Osteoblast (primary cell): ENCODE results near the gene ARMC3. TPM values are rescaled to one million over a fixed set of nuclear protein-coding genes. Genes with fewer than 3 reads are reported as not detected.

Experiments used
- DNase-seq: peaks from one replicate; pipeline ENCODE4 v3.0.0; 2011; ENCODE audit warnings: low spot score, mixed read lengths; ENCODE audit not compliant: insufficient read length; ENCODE audit errors: missing footprints
- H2AFZ ChIP-seq: 2 replicates; pipeline ENCODE4 v1.6.0; 2011; ENCODE audit warnings: mild to moderate bottlenecking, low read length
- H3K27ac ChIP-seq: 2 replicates; pipeline ENCODE4 v1.5.1; 2011; ENCODE audit warnings: mild to moderate bottlenecking, low read depth, low read length, moderate library complexity
- H3K27me3 ChIP-seq: 2 replicates; pipeline ENCODE4 v1.6.0; 2012; ENCODE audit warnings: mild to moderate bottlenecking, control low read depth, inconsistent platforms, low read length, moderate library complexity; ENCODE audit not compliant: insufficient read depth
- H3K36me3 ChIP-seq: 2 replicates; pipeline ENCODE4 v1.5.1; 2011; ENCODE audit warnings: mild to moderate bottlenecking, low read length, control low read depth, moderate library complexity; ENCODE audit not compliant: insufficient read depth
- H3K4me1 ChIP-seq: 2 replicates; pipeline ENCODE4 v1.5.1; 2011; ENCODE audit warnings: mild to moderate bottlenecking, low read length, control low read depth, moderate library complexity; ENCODE audit not compliant: insufficient read depth
- H3K4me2 ChIP-seq: 2 replicates; pipeline ENCODE4 v1.6.0; 2011; ENCODE audit warnings: mild to moderate bottlenecking, low read length; ENCODE audit not compliant: insufficient read depth
- H3K4me3 ChIP-seq: fragments of 200-600 bp; sonication (generic); 3 replicates; pipeline ENCODE4 v1.5.1; 2012; ENCODE audit warnings: mild to moderate bottlenecking, low read length, inconsistent platforms; ENCODE audit not compliant: insufficient read depth
- H3K79me2 ChIP-seq: 2 replicates; pipeline ENCODE4 v1.6.0; 2012; ENCODE audit warnings: mild to moderate bottlenecking, low read length, control low read depth, inconsistent platforms; ENCODE audit not compliant: insufficient read depth
- H3K9me3 ChIP-seq: 2 replicates; pipeline ENCODE4 v1.5.1; 2011; ENCODE audit warnings: low read depth, low read length, control low read depth
- H4K20me1 ChIP-seq: 2 replicates; pipeline ENCODE4 v1.6.0; 2012; ENCODE audit warnings: mild to moderate bottlenecking, low read length, control low read depth; ENCODE audit not compliant: insufficient read depth
- total RNA-seq: library from RNA; depleted of rRNA; stranded (reverse); fragments of >200 nt; gene quantifications from 2 replicates; pipeline ENCODE4 v1.2.3, GENCODE V29; 2012
- TF ChIP-seq, protein P1 (sequence below): IDR thresholded peaks from 2 replicates; pipeline ENCODE4 v1.5.1; 2011; ENCODE audit warnings: mild to moderate bottlenecking, low read depth, low read length, moderate library complexity; ENCODE audit errors: extremely low read depth

Gene ARMC3
- total RNA-seq, 1 donor = under 0.01 TPM

DNA sequence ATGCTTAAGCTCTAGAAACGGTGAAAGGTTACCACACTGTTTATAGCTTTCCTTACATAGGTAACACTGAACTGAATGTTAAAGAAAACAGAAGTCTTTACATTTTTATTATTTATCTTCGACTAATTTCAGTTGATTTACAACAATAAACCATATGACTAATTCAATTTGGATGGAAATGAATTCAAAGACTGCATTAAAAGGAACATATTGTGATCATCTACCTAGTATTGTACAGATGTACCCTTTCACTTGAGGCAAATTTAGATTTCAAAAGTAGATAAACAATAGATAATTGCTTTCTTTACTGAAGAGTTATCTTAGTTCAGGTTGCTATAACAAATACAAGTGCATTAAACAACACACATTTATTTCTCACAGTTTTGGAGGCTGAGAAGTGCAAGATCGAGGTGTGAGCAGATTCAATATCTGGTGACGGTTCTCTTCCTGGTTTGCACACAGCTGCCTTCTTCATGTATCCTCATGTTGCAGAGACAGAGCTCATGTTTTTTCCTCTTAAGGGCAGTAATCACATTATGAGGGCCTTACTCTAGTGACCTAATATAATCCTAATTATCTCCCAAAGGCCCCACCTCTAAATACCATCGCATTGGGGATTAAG, 15.0 kb upstream of the ARMC3 start:
- Histone ChIP-seq H3K27me3 (no peaks in the 10 kb centered on the region), H2AFZ (no peak overlapping the region), H3K27ac (no peak overlapping the region), H3K36me3 (no peaks in the 10 kb centered on the region), H3K4me1 (no peaks in the 10 kb centered on the region), H3K79me2 (no peaks in the 10 kb centered on the region), H3K4me3 (no peak overlapping the region), H3K4me2 (no peak overlapping the region), H4K20me1 (no peaks in the 10 kb centered on the region), H3K9me3 (no peaks in the 10 kb centered on the region)
- TF ChIP-seq, protein P1, sequence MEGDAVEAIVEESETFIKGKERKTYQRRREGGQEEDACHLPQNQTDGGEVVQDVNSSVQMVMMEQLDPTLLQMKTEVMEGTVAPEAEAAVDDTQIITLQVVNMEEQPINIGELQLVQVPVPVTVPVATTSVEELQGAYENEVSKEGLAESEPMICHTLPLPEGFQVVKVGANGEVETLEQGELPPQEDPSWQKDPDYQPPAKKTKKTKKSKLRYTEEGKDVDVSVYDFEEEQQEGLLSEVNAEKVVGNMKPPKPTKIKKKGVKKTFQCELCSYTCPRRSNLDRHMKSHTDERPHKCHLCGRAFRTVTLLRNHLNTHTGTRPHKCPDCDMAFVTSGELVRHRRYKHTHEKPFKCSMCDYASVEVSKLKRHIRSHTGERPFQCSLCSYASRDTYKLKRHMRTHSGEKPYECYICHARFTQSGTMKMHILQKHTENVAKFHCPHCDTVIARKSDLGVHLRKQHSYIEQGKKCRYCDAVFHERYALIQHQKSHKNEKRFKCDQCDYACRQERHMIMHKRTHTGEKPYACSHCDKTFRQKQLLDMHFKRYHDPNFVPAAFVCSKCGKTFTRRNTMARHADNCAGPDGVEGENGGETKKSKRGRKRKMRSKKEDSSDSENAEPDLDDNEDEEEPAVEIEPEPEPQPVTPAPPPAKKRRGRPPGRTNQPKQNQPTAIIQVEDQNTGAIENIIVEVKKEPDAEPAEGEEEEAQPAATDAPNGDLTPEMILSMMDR = no peak
- DNase-seq = no peak

DNA sequence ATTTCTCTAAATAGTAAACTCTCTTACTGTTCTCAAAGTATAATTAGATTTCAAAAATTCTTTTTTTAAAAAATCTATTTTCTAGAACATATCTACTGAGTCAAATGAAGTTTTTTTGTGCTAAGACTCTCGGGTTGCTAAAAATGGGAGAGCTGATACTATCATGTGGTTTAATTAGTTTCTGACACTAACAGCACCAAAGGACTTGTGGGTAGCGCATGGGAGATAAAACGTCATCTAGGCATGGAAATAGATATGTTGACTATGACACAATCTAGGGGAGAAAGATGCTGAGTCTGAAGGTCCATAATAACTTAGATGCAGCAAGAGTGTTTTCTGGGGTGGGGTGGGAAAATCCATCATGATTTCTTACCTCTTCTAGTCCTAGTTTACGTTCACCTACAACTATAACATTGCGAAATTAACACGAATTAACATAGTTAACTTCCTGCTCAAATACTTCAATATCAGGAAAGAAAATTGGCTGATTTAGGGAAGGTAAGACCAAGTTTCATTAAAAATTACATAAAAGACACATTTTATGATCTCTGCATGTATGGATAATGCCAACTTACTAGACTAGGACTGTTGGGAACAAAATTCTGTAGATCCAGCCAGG, 14.3 kb upstream of the ARMC3 start:
- Histone ChIP-seq H3K27ac (no peak overlapping the region), H3K27me3 (no peaks in the 10 kb centered on the region), H2AFZ (no peak overlapping the region), H3K36me3 (no peaks in the 10 kb centered on the region), H3K4me2 (no peak overlapping the region), H3K4me1 (no peaks in the 10 kb centered on the region), H3K4me3 (no peak overlapping the region), H3K9me3 (no peaks in the 10 kb centered on the region), H4K20me1 (no peaks in the 10 kb centered on the region), H3K79me2 (no peaks in the 10 kb centered on the region)
- DNase-seq = no peak
- TF ChIP-seq, protein P1 = no peak

DNA sequence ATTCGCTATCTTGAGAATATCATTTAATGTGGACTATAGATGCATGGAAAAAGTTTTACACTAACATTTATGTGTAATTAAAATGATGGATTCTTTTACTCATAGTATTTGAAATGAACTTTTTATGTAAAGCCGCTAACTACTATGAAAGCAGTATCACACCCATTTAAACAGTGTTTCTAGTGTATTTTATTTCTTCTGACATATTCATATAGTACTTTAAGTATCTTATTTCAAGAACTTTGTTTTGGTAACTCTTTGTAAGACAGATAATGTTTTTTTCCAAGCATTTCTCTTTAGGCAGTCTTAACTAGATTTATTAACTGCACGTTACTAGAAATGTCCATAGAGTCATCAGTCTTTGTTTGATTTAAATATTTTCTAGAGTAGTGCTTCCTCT, 12.5 kb upstream of the ARMC3 start:
- TF ChIP-seq, protein P1 = no peak
- Histone ChIP-seq H3K27me3 (no peaks in the 10 kb centered on the region), H3K9me3 (no peaks in the 10 kb centered on the region), H3K4me1 (no peaks in the 10 kb centered on the region), H3K4me3 (no peak overlapping the region), H2AFZ (no peak overlapping the region), H4K20me1 (no peaks in the 10 kb centered on the region), H3K36me3 (no peaks in the 10 kb centered on the region), H3K79me2 (no peaks in the 10 kb centered on the region), H3K4me2 (no peak overlapping the region), H3K27ac (no peak overlapping the region)
- no peak for DNase-seq

DNA sequence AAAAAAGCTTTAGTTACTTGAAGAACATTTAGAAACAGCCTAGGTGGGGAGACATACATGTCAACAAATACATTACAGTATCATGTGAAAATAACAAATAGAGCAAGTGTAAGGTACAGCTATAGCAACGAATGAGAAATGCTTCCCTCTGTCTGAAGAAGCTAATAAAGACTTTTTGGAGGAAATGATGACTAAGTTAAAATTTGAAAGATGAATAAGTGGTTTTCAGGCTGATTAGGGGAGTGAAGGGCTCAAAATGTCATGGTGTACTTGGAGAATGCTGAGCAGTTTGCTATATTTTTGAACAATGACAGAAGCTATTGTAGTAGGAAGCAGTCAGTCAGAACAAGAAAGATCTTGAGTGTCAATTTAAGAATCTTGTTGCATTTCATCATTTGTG, 2.8 kb upstream of the ARMC3 start:
- H3K4me1 ChIP-seq = no peaks in the 10 kb centered on the region
- peaks cover 7% of the 10 kb centered on the region for H3K27me3 ChIP-seq
- no peak for DNase-seq
- no peak overlapping the region for H3K27ac ChIP-seq
- H2AFZ ChIP-seq = no peak overlapping the region
- H4K20me1 ChIP-seq = no peaks in the 10 kb centered on the region
- TF ChIP-seq, protein P1 = no peak
- H3K9me3 ChIP-seq = no peaks in the 10 kb centered on the region
- H3K36me3 ChIP-seq = no peaks in the 10 kb centered on the region
- H3K4me2 ChIP-seq = no peak overlapping the region
- H3K4me3 ChIP-seq = no peak overlapping the region
- no peaks in the 10 kb centered on the region for H3K79me2 ChIP-seq
